IMR-90 (cell line): ENCODE measurements around the gene LRRC8E.

Experiments
- POLR2A ChIP-seq: IDR thresholded peaks from 2 replicates; pipeline ENCODE4 v1.6.1; 2012; ENCODE audit warnings: mild to moderate bottlenecking, low read depth, low read length
- SMC3 ChIP-seq: fragments of 150-350 bp; IDR thresholded peaks from 2 replicates; pipeline ENCODE4 v1.6.1; 2016; ENCODE audit warnings: low read depth, mild to moderate bottlenecking, antibody characterized with exemption, low read length, moderate library complexity

- TF ChIP-seq POLR2A (no peak), SMC3 (no peak)
Measured at GRCh38 chr19:7894612-7895309, 6.5 kb downstream of the LRRC8E start.
